HG03354 (cell line): ENCODE results near the gene CAVIN2.

ENCODE experiments used
- ATAC-seq: cut with Tn5 transposase; IDR thresholded peaks from one replicate; pipeline ENCODE4 v1.9.1; 2021; ENCODE audit warnings: mild to moderate bottlenecking; ENCODE audit not compliant: unreplicated experiment, poor library complexity, severe bottlenecking

The CAVIN2 gene

DNA sequence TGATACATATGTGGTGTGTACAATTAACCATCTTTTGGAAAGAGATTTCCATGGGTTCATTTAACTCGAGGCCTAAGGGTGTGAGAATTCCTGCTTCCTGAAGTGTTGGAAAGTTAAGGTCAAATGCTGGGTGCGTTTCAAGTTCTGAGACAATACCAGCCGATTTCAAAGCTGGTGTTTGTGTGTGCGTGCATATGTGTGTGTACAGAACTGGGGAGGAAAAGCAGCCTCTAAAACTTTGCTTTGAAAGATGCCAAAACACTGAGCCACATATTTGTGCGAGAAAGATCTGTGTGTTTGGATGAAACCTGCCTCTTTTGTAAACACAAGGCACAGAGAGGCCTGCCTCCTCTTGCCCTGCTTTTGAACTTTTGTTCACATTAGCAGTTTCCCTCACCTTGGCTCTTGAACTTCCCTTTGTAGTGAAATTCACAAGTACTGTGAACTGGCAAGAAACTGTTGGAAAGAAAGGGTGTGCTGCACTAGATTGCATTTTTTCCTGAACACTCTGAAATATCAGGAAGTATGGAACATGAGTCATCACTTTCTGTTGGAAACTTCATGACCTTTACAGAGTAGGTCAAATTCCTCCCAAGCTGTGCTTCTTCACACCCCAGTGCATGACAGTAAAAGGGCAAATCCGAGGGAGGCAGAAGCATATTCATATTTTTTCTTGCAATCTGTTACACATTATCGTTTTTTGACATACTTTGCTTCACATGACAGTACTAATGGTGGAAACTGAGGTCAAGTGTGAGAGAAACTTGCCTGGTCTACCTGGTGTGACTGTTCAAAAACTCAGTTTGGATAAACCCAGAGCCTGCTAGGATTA is 20.0 kb upstream of the CAVIN2 start:
- ATAC-seq: no peak

DNA sequence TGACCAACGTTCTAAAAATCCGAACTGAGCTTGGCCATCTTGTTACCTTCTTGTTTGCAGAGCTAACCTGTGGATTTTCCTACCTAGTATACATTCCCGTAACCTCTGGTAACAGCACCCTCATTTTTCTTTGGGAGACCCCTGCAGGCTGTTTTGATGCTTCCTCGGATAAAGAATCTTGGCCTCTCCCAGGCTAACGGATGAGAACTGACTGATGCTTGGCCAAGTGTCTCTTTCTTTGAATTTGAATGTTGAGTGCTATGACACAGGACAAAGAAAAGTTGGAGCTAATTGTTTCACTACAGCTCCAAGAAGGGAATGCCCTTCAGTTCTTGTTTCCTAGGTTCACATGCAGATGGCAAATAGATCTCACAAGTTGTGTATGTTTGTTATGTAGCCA is 19.3 kb upstream of the CAVIN2 start:
- ATAC-seq: no peak

DNA sequence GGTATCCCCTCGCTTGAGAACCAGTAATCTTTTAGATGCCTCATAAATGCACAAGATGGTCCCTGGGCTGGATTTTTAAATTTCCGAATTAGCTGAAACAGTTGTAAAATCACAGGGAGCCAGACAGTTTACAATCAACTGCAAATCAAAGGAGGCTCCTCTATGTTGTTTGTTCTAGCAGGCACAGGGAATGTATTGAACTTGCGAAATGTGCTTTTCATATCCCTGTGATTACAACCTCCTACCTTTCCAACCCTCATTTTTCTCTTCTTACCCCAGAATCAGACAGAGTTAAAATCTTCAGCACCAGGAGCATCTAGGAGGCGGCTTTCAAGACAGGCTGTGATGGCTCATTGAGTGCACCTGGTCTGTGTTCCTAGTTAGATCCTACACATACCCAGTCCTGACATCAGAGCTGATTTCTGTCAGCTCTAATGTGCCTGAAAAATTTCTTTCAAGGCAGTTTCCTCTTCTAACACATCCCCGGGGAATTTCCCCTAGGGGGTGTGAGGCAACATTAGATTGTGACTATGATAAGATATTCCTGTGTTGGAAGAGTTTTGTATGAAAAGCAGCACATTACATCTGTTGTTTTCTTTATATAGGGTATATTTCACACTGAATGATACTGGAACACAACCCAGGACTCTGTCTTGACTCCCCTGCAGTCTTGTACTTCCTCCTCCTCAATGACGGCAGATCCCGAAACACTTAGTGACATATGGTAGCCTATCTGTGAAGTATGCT is 17.9 kb upstream of the CAVIN2 start:
- no peak for ATAC-seq

DNA sequence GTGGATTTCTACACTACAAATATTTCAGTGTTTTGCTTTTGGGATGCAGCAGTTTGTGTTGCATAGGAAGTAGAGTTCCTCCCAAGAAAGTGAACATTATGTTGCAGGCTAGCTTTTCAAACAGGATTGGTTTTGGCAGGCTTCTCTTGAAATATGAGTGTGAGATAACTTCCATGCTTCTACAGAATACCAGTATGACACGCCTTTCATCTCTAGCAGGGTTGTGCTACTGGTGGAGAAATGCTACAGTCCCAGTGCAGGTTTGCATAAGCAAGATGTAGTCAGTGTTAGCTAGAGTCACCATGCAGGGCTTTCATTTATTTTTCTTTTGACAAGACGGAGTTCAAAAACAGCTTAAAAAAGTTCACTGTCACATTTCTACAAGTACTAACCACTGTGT is 17.1 kb upstream of the CAVIN2 start:
- no peak for ATAC-seq

DNA sequence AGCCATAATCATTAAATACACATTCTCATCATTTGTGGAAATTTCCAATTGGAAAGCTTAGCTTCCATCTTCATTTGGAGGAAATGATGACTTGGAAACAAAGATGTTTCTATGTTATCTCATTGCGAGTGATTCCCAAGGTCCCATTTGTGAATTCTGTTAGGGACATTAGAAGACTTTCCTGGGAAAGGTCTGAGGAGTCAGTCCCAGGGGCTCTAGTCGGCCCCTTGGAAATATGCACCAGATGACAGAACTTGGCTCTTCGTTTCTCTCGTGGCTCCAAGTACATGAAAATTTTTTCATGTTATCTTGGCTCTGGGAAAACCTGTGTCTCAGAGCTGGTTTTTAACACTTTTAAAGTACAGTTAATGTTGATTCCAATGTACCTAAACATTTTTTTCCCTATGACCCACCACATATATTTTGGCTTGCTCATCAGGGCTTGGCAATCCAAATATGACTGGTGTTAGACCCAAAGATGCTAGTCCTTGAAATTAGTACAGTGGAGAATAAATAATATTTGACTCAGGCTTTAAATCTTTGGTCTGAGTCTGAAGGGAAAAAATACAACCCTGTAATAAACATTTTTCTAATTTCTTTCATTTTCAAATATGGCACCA is 15.4 kb upstream of the CAVIN2 start:
- no peak for ATAC-seq

DNA sequence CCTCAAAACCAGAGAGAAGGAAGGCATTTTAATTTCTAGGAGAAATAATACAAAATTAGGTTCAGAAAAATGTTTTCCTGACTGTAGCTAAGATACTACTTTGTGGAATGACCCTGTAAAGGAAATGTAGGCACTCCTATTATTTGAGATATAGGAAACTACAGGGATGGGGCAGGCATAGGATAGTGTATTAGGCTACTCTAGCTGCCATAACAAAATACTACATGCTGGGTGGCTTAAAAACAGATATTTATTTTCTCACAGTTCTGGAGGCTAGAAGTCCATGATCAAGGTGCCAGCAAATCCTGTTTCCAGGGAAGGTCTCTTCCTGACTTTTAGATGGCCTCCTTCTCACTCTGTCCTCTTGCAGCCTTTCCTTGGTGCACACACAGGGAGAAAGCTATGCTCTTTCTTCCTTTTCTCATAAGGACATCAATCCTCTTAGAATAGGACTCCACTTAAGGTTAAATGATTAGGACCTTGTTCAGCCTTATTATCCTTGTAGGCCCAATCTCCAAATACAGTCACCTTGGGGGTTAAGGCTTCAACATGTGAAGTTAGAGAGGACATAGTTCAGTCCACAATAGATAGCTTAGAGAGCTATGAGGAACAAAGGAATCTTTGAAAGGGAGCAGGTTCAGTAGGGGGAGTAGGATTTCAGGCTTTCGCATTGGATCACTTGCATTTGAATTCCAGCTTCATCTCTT is 14.0 kb upstream of the CAVIN2 start:
- no peak for ATAC-seq

DNA sequence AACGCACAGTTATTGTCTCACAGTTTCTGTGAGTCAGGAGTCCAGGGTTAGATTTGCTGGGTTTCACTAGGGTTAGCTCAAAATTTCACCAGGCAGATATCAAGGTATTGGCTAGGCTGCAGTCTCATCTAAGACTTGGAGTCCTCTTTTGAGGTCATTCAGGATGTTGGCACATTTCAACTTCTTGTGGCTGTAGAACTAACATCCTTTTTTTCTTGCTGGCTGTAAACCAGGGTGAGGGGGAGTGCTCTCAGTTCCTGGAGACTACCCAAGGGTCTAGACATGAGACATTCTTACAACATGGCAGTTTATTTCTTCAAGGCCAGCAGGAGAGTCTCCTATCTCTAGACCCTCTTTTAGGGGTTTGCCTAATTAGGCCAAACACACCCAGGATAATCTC is 12.8 kb upstream of the CAVIN2 start:
- no peak for ATAC-seq

DNA sequence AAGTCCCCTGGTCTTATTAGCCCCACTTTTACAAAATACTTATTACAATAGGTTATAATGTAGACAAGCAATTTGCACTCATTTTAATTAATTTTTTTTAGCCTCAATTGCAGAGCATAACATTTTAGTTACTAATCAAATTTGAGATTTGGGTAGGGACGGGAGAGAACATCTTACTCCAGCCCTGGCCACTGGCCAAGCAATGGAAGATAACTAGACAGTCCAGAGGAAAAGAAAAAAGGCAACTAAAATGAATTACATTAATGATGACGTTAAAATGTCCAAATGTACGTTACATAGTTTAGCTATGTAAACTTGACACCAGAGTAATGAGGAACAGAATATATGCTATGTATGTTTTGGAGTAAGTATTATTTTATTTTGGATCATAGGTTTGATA is 11.0 kb upstream of the CAVIN2 start:
- no peak for ATAC-seq

DNA sequence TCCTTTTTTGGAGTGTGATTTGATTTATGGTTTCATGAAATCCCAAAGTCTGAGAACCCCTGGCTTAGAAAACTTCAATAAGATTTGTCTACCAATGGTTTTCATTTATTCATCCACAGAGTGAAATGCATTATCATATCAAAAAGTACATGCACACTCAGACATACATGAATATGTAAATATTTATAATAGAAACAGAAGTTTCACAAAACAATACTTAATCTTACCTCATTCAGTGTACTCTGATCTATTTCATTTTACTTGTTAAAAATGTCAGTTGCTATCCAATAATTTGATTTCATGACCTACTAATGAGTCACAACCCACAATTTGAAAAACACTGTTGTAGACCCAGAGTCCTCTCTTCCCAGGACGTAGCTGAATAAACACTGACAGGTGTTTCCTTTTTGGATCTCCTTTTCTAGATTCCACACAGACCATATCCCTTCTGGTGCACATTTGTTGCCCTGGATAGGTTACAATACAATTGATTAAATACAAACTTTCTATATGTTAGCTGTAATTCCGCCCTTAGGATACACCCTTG is 10.4 kb upstream of the CAVIN2 start:
- ATAC-seq: no peak

DNA sequence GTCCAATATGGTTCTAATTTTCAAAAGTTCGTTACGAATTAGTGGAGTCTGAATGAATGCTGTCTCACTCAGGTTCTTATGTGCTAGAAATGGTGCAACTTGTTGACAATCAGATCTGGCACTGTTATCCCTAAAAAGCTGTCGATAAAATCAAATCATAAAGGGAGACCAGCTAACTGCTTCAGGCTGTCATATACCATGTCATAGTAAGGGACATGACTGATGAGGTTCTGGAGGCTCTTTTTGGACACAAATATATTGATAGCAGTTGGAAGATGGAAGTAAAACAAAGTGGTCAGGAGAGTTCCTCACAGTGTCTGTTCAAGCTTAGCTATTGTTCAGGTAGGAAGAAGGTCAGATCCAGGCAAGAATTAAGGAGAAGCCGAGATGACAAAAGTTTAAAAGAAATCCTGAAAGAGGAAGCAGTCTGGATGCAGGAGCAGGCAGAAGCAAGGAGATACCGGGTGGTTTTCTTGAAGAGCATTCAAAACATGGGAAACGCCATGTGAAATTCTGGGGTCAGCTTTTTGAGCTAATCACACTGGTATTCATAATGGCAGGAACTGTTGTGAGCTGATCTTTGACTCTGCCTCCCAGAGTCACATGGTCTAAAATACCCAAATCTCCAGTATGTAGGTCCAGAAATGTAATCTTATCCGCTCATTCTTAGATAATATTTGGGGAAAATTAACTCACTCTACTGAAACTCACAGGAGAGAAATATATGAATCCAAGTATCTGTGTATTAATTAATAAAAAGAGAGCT is 9.4 kb upstream of the CAVIN2 start:
- no peak for ATAC-seq

DNA sequence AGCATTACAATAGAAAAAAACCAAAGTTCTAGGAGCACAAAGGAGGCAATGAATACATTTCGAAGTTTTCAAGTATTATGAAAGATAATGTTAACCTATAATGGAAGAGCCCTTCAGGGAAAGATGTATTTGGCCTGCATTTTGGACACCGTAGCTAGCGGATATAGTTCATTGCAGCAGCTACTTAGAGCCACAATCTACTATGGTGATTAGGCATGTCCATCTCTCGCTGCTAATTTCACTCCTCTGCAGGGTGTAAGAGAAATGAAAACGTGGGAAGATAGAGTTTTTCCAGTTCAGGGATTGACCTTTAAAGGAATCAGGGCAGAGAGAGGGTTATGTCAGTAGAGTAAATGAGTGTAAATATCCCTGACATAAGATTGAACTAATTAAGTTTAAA is 8.5 kb upstream of the CAVIN2 start:
- no peak for ATAC-seq

DNA sequence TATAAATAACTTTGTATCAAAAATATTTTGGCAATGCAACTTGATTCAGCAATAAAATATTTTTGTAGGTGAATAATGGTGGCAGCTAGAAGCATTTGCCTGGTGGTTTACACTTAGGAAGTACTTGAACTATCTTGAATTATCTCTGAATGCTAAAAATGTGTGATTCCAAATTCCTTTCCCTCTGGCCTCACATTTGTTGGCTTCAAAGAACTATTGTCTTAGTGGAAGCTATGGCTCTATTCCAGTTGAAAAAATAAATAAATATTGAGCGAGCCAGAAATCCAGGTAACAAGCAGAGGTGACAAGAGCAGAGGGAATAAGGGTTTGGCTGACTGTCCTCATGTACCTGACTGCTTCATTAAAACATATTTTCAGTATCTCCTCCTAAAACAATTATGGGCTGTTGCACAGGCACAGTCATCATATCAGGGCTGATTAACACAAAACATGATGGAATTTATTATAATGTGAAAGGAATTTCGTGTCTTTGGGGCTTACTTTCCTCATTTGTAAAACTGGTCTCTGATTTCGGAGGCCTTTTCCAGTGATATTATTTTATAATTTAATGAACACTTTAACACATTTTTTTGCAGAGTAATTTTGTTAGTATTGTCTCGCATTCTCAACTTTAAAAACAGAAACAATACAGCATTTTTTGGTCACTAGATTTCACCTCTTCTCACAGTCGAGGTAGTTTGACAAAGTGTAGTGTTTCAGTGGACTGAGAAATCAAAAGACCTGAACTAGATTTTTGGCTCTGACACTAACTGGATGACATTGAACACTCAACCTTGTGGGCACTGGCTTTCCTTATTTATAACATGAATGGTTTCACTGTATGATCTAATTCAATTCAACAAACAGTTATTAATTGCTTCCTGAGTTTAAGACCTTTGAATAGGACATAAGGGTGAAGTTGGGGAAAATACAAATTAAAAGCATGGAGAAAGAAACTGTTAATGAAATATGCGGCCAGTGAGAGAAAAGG is 7.8 kb upstream of the CAVIN2 start:
- no peak for ATAC-seq

DNA sequence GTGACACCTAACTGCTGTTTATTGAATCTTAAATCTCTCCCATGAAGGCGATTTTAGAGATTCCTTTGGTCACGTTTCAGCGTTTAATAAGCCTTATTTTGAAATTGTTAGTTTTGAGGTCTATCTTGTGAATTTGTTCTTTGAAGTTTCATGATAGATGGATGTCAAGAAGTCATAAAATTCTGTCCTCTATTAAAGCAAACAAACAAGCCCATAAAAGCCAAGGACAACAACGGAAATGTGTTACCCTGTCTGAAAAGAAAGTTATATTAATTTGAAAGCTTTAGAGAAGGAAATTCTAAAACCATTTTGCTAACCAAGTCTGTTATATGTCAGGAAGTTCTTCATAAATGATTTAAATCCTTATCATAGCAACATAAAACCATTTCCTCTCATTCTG is 7.0 kb upstream of the CAVIN2 start:
- no peak for ATAC-seq

DNA sequence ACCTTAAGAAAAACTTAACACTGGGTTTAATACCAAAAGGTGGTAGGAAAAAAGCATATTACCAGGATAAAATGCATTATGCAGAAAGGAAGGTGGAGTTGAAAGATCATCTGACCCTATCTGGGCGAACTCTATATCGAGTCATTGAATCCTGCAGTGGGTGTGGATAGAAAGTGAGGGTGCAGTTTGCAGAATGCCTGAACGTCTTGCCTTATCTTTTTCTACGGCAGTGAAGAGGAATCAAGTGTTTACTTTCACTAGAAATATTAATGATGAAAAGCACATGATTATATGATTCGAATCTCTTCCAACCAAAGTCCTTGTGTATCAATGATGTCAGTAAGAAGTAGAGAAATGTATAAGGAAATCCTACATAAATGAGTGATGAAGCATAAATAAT is 4.3 kb upstream of the CAVIN2 start:
- no peak for ATAC-seq

DNA sequence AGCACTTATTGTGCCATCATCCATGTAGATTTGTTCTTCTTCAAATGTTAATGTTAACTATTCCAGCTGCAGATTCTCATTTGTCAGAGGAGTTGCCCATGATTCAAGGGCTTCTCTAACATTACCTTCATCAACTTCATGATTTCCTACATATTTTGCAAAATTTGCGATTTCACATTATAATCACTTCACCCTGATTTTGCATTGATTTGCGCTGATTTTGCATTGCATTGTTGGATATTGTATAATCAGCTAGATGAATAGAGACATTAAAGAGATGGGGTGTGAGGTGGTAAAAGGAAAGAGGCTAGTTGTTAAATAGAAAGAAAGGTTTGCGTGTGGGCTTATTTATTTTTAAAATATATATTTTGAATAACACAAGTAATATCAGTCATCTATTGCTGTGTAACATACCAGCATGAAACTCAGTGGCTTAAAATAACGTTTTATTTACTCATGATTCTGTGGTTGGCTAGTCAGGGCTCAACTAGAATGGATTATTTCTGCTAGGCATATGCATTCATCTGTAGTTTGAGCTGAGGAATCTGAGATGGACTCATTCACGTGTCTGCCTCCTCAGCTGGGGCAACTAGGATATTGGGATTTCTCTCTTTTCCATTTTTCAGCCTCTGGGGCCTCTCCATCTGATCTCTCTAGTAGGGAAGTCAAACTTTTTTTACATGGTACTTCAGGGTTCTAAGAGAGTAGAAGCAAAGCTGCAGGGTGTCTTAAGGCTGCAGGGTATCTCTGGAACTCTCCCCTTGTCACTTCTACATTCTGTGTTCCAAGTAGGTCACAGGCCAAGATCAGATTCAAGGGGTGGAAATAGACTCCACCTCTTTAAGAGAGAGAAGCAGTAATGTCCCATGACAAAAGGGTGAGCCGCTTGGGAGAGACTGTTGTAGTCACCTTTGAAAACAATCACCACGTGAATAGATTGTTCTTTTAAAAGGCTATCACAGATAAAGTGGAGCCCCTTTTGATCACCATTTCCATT is 2.2 kb upstream of the CAVIN2 start:
- no peak for ATAC-seq

DNA sequence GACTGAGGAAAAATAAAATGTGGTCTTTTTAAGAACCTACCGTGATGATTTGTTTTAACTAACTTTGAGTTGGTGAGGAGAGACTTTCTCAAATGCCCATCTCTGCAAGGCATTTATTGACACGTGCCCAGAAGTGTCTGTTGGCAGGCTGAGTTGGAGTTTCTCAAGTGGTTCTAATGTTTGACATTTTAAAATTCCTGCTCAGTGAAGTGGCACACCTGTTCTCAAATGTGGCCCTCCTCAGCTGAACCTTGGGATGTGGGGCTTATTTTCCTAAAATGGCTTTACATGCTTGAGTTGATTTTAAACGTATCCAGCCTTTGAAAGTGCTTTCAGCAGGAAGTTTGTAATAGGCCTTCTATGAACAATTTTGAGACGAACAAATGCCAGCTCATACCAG is 876 bp upstream of the CAVIN2 start:
- no peak for ATAC-seq

DNA sequence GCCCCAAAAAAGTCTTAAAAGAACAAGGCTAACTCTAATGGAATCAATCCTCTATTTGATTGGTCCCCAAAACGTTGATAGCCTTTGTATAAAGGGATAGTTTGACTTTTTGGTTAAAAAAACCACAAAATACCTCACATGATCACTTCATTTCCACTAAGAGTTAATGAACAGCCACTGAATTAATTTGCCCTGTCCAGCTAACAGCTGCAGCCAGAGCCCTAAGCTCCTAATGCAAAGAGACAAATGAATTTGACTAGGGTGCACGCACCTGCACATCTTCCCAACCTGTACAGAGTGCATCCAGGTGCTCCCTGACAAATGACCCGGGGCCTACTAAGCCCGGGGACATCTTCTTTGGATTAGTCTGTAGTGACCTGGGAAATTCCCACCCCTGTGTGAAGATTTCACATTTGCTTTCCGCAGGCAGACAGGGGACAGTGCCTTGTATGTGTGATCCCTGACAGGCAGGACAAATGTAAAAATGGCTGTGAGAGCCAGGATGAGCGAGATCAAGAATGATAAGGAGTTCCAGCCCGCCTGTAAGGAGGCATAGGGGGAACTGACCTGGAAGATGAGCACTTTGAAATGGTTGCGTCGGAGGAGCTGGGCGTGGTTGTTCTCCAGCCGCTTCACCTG is 893 bp downstream of the CAVIN2 start:
- peak; percentile 30 for ATAC-seq
